K562 (cell line): Measurements from ENCODE around the gene FGGY.

Source experiments
- FOS ChIP-seq: IDR thresholded peaks from 3 replicates; pipeline ENCODE4 v1.6.1; 2011; ENCODE audit not compliant: insufficient read length; ENCODE audit errors: extremely low read depth
- JUND ChIP-seq, 2 experiments: IDR thresholded peaks; 2 replicates in 1 of 2; 3 replicates in 1 of 2; pipeline ENCODE4 v1.6.1; 2011; ENCODE audit warnings: borderline replicate concordance in 2 of 2, low read depth in 2 of 2, low read length in 2 of 2, improper control_type of control experiment in 1 of 2, missing biosample characterization in 1 of 2, missing genetic modification characterization in 1 of 2, missing genetic modification reagents in 1 of 2
- MTA1 ChIP-seq: fragments of 450-650 bp; IDR thresholded peaks from 2 replicates; pipeline ENCODE4 v1.6.1; 2017; ENCODE audit warnings: borderline replicate concordance
- PHF21A ChIP-seq: fragments of 450-650 bp; IDR thresholded peaks from 2 replicates; pipeline ENCODE4 v1.6.1; 2017; ENCODE audit warnings: low read depth, borderline replicate concordance
- PTTG1 ChIP-seq: fragments of 450-650 bp; IDR thresholded peaks from 2 replicates; pipeline ENCODE4 v1.6.1; 2016; ENCODE audit warnings: low read depth, mild to moderate bottlenecking, missing genetic modification characterization, missing compliant biosample characterization
- SIN3B ChIP-seq: fragments of 450-650 bp; IDR thresholded peaks from 2 replicates; pipeline ENCODE4 v1.6.1; 2017; ENCODE audit warnings: low read depth, mild to moderate bottlenecking, moderate library complexity
- XRCC5 ChIP-seq: fragments of 200-400 bp; formaldehyde crosslinking; IDR thresholded peaks from 2 replicates; pipeline ENCODE4 v1.6.1; 2017; ENCODE audit warnings: low read depth, mild to moderate bottlenecking, low read length
- ZNF740 ChIP-seq, 3 experiments: fragments of 200-800 bp in 1 of 3; sonication (Bioruptor generic) in 1 of 3; sonication (generic) in 1 of 3; formaldehyde crosslinking in 1 of 3; IDR thresholded peaks; 2 replicates each; pipeline versions ENCODE4 v1.6.1 to v1.8.0; 2016 to 2022; ENCODE audit warnings: mild to moderate bottlenecking in 2 of 3, missing compliant biosample characterization in 2 of 3, missing genetic modification characterization in 2 of 3, missing genetic modification reagents in 1 of 3
- TF ChIP-seq, protein P1 (sequence below): sonication (generic); formaldehyde crosslinking; IDR thresholded peaks from 2 replicates; pipeline ENCODE4 v1.9.0; 2022; ENCODE audit warnings: mild to moderate bottlenecking, missing genetic modification reagents
- TF ChIP-seq, protein P2 (sequence below), 3 experiments: IDR thresholded peaks in 2 of 3; conservative IDR thresholded peaks in 1 of 3; 2 replicates each; pipeline ENCODE4 v1.5.1; 2011 to 2012; ENCODE audit warnings: low read length in 3 of 3, mild to moderate bottlenecking in 3 of 3, control low read depth in 2 of 3, improper control_type of control experiment in 1 of 3, inconsistent platforms in 1 of 3, low read depth in 1 of 3, mixed read lengths in 1 of 3, moderate library complexity in 1 of 3; ENCODE audit not compliant: insufficient read depth in 2 of 3
- TF ChIP-seq, protein P3 (sequence below), 2 experiments: fragments of 450-650 bp in 1 of 2; sonication (generic) in 1 of 2; formaldehyde crosslinking; conservative IDR thresholded peaks; 2 replicates each; pipeline versions ENCODE4 v1.4.0 to v1.8.1; 2020 to 2022; ENCODE audit warnings: mild to moderate bottlenecking in 1 of 2, missing genetic modification reagents in 1 of 2

GRCh38 chr1:59685101-59685500, 388.2 kb downstream of the FGGY start:
- TF ChIP-seq JUND (IDR thresholded peaks at IDR 0.05; ENCODE audit: borderline replicate concordance, low read depth, low read length) (no peak), JUND (tag; IDR thresholded peaks at IDR 0.05; ENCODE audit: borderline replicate concordance, low read depth, low read length) (no peak), FOS (no peak), MTA1 (no peak), PTTG1 (tag) (no peak), SIN3B (no peak), XRCC5 (no peak), ZNF740 (CRISPR knock-in tag; IDR thresholded peaks at IDR 0.05) (no peak), ZNF740 (tag; IDR thresholded peaks at IDR 0.05) (no peak), PHF21A (no peak)
- TF ChIP-seq, protein P1, sequence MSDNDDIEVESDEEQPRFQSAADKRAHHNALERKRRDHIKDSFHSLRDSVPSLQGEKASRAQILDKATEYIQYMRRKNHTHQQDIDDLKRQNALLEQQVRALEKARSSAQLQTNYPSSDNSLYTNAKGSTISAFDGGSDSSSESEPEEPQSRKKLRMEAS (CRISPR knock-in tag): no peak
- TF ChIP-seq, protein P2, sequence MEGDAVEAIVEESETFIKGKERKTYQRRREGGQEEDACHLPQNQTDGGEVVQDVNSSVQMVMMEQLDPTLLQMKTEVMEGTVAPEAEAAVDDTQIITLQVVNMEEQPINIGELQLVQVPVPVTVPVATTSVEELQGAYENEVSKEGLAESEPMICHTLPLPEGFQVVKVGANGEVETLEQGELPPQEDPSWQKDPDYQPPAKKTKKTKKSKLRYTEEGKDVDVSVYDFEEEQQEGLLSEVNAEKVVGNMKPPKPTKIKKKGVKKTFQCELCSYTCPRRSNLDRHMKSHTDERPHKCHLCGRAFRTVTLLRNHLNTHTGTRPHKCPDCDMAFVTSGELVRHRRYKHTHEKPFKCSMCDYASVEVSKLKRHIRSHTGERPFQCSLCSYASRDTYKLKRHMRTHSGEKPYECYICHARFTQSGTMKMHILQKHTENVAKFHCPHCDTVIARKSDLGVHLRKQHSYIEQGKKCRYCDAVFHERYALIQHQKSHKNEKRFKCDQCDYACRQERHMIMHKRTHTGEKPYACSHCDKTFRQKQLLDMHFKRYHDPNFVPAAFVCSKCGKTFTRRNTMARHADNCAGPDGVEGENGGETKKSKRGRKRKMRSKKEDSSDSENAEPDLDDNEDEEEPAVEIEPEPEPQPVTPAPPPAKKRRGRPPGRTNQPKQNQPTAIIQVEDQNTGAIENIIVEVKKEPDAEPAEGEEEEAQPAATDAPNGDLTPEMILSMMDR (IDR thresholded peaks at IDR 0.05 in 2 of 3, conservative IDR thresholded peaks at IDR 0.05 in 1 of 3; ENCODE audit: insufficient read depth in 2 of 3, low read depth in 1 of 3, low read length in 3 of 3): no peak
- TF ChIP-seq, protein P3, sequence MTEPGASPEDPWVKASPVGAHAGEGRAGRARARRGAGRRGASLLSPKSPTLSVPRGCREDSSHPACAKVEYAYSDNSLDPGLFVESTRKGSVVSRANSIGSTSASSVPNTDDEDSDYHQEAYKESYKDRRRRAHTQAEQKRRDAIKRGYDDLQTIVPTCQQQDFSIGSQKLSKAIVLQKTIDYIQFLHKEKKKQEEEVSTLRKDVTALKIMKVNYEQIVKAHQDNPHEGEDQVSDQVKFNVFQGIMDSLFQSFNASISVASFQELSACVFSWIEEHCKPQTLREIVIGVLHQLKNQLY (CRISPR knock-in tag; conservative IDR thresholded peaks at IDR 0.05): no peak
